WTC11 (cell line): ENCODE results near the gene C9orf72. TPM values are rescaled to one million over a fixed set of nuclear protein-coding genes. Genes with fewer than 3 reads are reported as not detected.

ENCODE experiments used
- ATAC-seq: fragments of 200-7000 bp; cut with Tn5 transposase; 2 replicates; pipeline ENCODE4 v1.10.0; 2021; ENCODE audit warnings: mild to moderate bottlenecking, moderate library complexity
- CTCF ChIA-PET: fragments of 300-600 bp; sonication (Branson Sonifier 250); formaldehyde crosslinking; loops from one replicate; lab custom pipeline; 2021; ENCODE audit warnings: antibody characterized with exemption; lab: Charles Lee
- POLR2A ChIA-PET: fragments of 350-600 bp; sonication (Branson Sonifier 250); formaldehyde crosslinking; loops from one replicate; lab custom pipeline; 2021; ENCODE audit warnings: antibody characterized with exemption; lab: Charles Lee
- DNase-seq: peaks from one replicate; pipeline ENCODE4 v3.0.0; 2021; ENCODE audit warnings: low spot score
- H3K27ac Mint-ChIP-seq: 2 replicates; pipeline ENCODE4 v1.8.0; 2021; ENCODE audit warnings: mixed read lengths
- H3K27me3 Mint-ChIP-seq: 2 replicates; pipeline ENCODE4 v1.8.0; 2021; ENCODE audit warnings: low read depth, mild to moderate bottlenecking, moderate library complexity, mixed read lengths
- H3K36me3 Mint-ChIP-seq: 2 replicates; pipeline ENCODE4 v1.8.0; 2021; ENCODE audit warnings: mixed read lengths
- H3K4me1 Mint-ChIP-seq: 2 replicates; pipeline ENCODE4 v1.8.0; 2022; ENCODE audit warnings: mixed read lengths
- H3K4me3 Mint-ChIP-seq: 2 replicates; pipeline ENCODE4 v1.8.0; 2021; ENCODE audit warnings: mild to moderate bottlenecking, moderate library complexity, mixed read lengths
- H3K9me3 Mint-ChIP-seq: 2 replicates; pipeline ENCODE4 v1.8.0; 2021; ENCODE audit warnings: mixed read lengths
- AR ChIP-seq: fragments of 250-450 bp; sonication (Bioruptor Pico); IDR thresholded peaks from 2 replicates; pipeline ENCODE4 v1.9.0; 2021; ENCODE audit warnings: mild to moderate bottlenecking
- CTCF ChIP-seq: fragments of 200-600 bp; IDR thresholded peaks from 2 replicates; pipeline ENCODE4 v1.8.0; 2022; ENCODE audit warnings: antibody characterized with exemption
- IRF2 ChIP-seq: sonication (generic); formaldehyde crosslinking; IDR thresholded peaks from 2 replicates; pipeline ENCODE4 v1.8.0; 2022; ENCODE audit warnings: low read depth, missing genetic modification reagents, borderline replicate concordance
- JAZF1 ChIP-seq: fragments of 250-450 bp; sonication (Bioruptor Pico); IDR thresholded peaks from 2 replicates; pipeline ENCODE4 v1.9.0; 2021; ENCODE audit warnings: moderate library complexity, mild to moderate bottlenecking, inconsistent platforms
- KAT7 ChIP-seq: sonication (generic); formaldehyde crosslinking; IDR thresholded peaks from 2 replicates; pipeline ENCODE4 v1.8.1; 2023; ENCODE audit warnings: missing genetic modification reagents, mild to moderate bottlenecking, borderline replicate concordance
- NFYB ChIP-seq: sonication (generic); formaldehyde crosslinking; conservative IDR thresholded peaks from 2 replicates; pipeline ENCODE4 v1.8.0; 2022; ENCODE audit warnings: low read depth, missing genetic modification reagents
- NR3C1 ChIP-seq: sonication (generic); formaldehyde crosslinking; conservative IDR thresholded peaks from 2 replicates; pipeline ENCODE4 v1.8.1; 2023; ENCODE audit warnings: low read depth, mild to moderate bottlenecking, missing genetic modification reagents
- OVOL2 ChIP-seq: fragments of 250-450 bp; sonication (Bioruptor Pico); IDR thresholded peaks from 2 replicates; pipeline ENCODE4 v1.9.0; 2021; ENCODE audit warnings: mild to moderate bottlenecking, borderline replicate concordance
- PRRX2 ChIP-seq: fragments of 250-450 bp; sonication (Bioruptor Pico); IDR thresholded peaks from 2 replicates; pipeline ENCODE4 v1.8.0; 2021; ENCODE audit warnings: mild to moderate bottlenecking
- RELA ChIP-seq: sonication (generic); formaldehyde crosslinking; IDR thresholded peaks from 2 replicates; pipeline ENCODE4 v1.8.1; 2022; ENCODE audit warnings: missing genetic modification reagents, mild to moderate bottlenecking, borderline replicate concordance
- SMAD3 ChIP-seq: sonication (generic); formaldehyde crosslinking; IDR thresholded peaks from 2 replicates; pipeline ENCODE4 v1.8.0; 2022; ENCODE audit warnings: missing genetic modification reagents, mild to moderate bottlenecking, borderline replicate concordance
- SMAD4 ChIP-seq: sonication (generic); formaldehyde crosslinking; IDR thresholded peaks from 2 replicates; pipeline ENCODE4 v1.8.0; 2022; ENCODE audit warnings: mild to moderate bottlenecking, missing genetic modification reagents
- SOX15 ChIP-seq: fragments of 250-450 bp; sonication (Bioruptor Pico); IDR thresholded peaks from 2 replicates; pipeline ENCODE4 v1.9.0; 2021; ENCODE audit warnings: mild to moderate bottlenecking
- TCF7 ChIP-seq: sonication (generic); formaldehyde crosslinking; IDR thresholded peaks from 2 replicates; pipeline ENCODE4 v1.8.0; 2022; ENCODE audit warnings: mild to moderate bottlenecking, low read depth, missing genetic modification reagents, moderate library complexity
- TP53 ChIP-seq: sonication (generic); formaldehyde crosslinking; IDR thresholded peaks from 2 replicates; pipeline ENCODE4 v1.8.1; 2023; ENCODE audit warnings: mild to moderate bottlenecking, missing genetic modification reagents
- ZNF138 ChIP-seq: sonication (generic); formaldehyde crosslinking; conservative IDR thresholded peaks from 2 replicates; pipeline ENCODE4 v1.8.1; 2022; ENCODE audit warnings: mild to moderate bottlenecking, moderate library complexity, missing genetic modification reagents
- ZNF232 ChIP-seq: sonication (generic); formaldehyde crosslinking; IDR thresholded peaks from 2 replicates; pipeline ENCODE4 v1.8.0; 2022; ENCODE audit warnings: mild to moderate bottlenecking, missing genetic modification reagents
- ZNF396 ChIP-seq: fragments of 250-450 bp; sonication (Bioruptor Pico); IDR thresholded peaks from 2 replicates; pipeline ENCODE4 v1.8.0; 2021; ENCODE audit warnings: mild to moderate bottlenecking, moderate library complexity, borderline replicate concordance
- ZNF416 ChIP-seq: fragments of 250-450 bp; sonication (Bioruptor Pico); IDR thresholded peaks from 2 replicates; pipeline ENCODE4 v1.9.0; 2021; ENCODE audit warnings: mild to moderate bottlenecking, inconsistent platforms
- ZSCAN18 ChIP-seq: fragments of 250-450 bp; sonication (Bioruptor Pico); IDR thresholded peaks from 2 replicates; pipeline ENCODE4 v2.1.2; 2022; ENCODE audit warnings: mild to moderate bottlenecking, moderate library complexity
- total RNA-seq: library from RNA; stranded (reverse); gene quantifications from 3 replicates; pipeline ENCODE4 v1.2.3, GENCODE V29; 2021
- TF ChIP-seq, protein P1 (sequence below): sonication (generic); formaldehyde crosslinking; IDR thresholded peaks from 2 replicates; pipeline ENCODE4 v1.8.1; 2023; ENCODE audit warnings: mild to moderate bottlenecking, missing genetic modification reagents
- TF ChIP-seq, protein P2 (sequence below): sonication (generic); formaldehyde crosslinking; IDR thresholded peaks from 2 replicates; pipeline ENCODE4 v1.8.1; 2023; ENCODE audit warnings: mild to moderate bottlenecking, missing genetic modification reagents, moderate library complexity
- TF ChIP-seq, protein P3 (sequence below): sonication (generic); formaldehyde crosslinking; IDR thresholded peaks from 2 replicates; pipeline ENCODE4 v1.8.1; 2023; ENCODE audit warnings: mild to moderate bottlenecking, missing genetic modification reagents, moderate library complexity
- TF ChIP-seq, protein P4 (sequence below): fragments of 250-450 bp; sonication (Bioruptor Pico); IDR thresholded peaks from 2 replicates; pipeline ENCODE4 v1.8.0; 2021; ENCODE audit warnings: mild to moderate bottlenecking

Gene C9orf72
- total RNA-seq, 1 experiment from 2014 or later = 21.5 TPM

GRCh38 chr9:27571011-27571410, 2.3 kb downstream of the C9orf72 start (continued):
- TF ChIP-seq, protein P1, sequence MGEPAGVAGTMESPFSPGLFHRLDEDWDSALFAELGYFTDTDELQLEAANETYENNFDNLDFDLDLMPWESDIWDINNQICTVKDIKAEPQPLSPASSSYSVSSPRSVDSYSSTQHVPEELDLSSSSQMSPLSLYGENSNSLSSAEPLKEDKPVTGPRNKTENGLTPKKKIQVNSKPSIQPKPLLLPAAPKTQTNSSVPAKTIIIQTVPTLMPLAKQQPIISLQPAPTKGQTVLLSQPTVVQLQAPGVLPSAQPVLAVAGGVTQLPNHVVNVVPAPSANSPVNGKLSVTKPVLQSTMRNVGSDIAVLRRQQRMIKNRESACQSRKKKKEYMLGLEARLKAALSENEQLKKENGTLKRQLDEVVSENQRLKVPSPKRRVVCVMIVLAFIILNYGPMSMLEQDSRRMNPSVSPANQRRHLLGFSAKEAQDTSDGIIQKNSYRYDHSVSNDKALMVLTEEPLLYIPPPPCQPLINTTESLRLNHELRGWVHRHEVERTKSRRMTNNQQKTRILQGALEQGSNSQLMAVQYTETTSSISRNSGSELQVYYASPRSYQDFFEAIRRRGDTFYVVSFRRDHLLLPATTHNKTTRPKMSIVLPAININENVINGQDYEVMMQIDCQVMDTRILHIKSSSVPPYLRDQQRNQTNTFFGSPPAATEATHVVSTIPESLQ = no peak
- TF ChIP-seq TP53 (CRISPR knock-in tag) (no peak), ZNF138 (CRISPR knock-in tag) (no peak), IRF2 (CRISPR knock-in tag) (no peak)
- TF ChIP-seq, all 79 proteins: peak for 0

DNA sequence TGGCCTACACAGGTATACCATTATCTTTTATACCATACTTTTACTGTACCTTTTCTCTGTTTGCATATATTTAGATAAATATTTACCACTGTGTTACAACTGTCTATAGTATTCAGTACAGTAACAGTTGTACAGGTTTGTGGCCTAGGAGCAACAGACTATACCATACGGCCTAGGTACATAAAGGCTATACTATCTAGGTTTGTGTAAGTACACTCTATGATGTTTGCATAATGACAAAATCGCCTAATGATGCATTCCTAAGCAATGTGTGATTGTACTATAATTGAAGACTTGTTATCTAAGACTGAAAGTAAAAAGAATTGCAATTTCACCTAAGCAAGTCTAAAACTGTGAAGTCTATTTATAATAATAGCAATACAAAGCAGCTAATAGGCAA, 3.9 kb downstream of the C9orf72 start:
- no peak for ATAC-seq
- Mint-ChIP-seq H3K27ac (no peak overlapping the region), H3K36me3 (peaks cover 17% of the 10 kb centered on the region), H3K4me3 (no peak overlapping the region), H3K4me1 (peaks cover 22% of the 10 kb centered on the region), H3K9me3 (no peaks in the 10 kb centered on the region), H3K27me3 (peaks cover 2% of the 10 kb centered on the region)
- TF ChIP-seq ZNF232 (CRISPR knock-in tag) (no peak), NR3C1 (CRISPR knock-in tag) (no peak), IRF2 (CRISPR knock-in tag) (no peak), NFYB (CRISPR knock-in tag) (no peak)
- TF ChIP-seq, protein P2, sequence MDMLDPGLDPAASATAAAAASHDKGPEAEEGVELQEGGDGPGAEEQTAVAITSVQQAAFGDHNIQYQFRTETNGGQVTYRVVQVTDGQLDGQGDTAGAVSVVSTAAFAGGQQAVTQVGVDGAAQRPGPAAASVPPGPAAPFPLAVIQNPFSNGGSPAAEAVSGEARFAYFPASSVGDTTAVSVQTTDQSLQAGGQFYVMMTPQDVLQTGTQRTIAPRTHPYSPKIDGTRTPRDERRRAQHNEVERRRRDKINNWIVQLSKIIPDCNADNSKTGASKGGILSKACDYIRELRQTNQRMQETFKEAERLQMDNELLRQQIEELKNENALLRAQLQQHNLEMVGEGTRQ (CRISPR knock-in tag) = no peak
- CTCF ChIA-PET = no interaction called here
- DNase-seq = no peak
- POLR2A ChIA-PET = no interaction called here

GRCh38 chr9:27566118-27566517, 7.2 kb downstream of the C9orf72 start:
- Mint-ChIP-seq H3K4me3 (no peak overlapping the region), H3K27ac (no peak overlapping the region), H3K36me3 (peaks cover 31% of the 10 kb centered on the region), H3K27me3 (no peaks in the 10 kb centered on the region), H3K4me1 (peaks cover 4% of the 10 kb centered on the region; the same call in 1 of the 2 replicates), H3K9me3 (no peaks in the 10 kb centered on the region)
- ChIA-PET CTCF (no interaction called here), POLR2A (no interaction called here)
- ATAC-seq = no peak
- DNase-seq = no peak
- no peak for TF ChIP-seq ZNF138 (CRISPR knock-in tag)
- TF ChIP-seq PRRX2 (CRISPR knock-in tag) = no peak
- no peak for TF ChIP-seq SMAD3 (CRISPR knock-in tag)
- TF ChIP-seq, protein P3, sequence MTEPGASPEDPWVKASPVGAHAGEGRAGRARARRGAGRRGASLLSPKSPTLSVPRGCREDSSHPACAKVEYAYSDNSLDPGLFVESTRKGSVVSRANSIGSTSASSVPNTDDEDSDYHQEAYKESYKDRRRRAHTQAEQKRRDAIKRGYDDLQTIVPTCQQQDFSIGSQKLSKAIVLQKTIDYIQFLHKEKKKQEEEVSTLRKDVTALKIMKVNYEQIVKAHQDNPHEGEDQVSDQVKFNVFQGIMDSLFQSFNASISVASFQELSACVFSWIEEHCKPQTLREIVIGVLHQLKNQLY = no peak
- no peak for TF ChIP-seq SMAD4 (CRISPR knock-in tag)
- no peak for TF ChIP-seq ZNF416 (CRISPR knock-in tag)
- no peak for TF ChIP-seq ZNF396
- no peak for TF ChIP-seq AR (CRISPR knock-in tag)
- TF ChIP-seq SOX15 (CRISPR knock-in tag) = no peak
- TF ChIP-seq KAT7 (CRISPR knock-in tag) = no peak
- TF ChIP-seq ZSCAN18 (CRISPR knock-in tag) = no peak
- TF ChIP-seq OVOL2 (CRISPR knock-in tag) = no peak
- TF ChIP-seq, protein P4, sequence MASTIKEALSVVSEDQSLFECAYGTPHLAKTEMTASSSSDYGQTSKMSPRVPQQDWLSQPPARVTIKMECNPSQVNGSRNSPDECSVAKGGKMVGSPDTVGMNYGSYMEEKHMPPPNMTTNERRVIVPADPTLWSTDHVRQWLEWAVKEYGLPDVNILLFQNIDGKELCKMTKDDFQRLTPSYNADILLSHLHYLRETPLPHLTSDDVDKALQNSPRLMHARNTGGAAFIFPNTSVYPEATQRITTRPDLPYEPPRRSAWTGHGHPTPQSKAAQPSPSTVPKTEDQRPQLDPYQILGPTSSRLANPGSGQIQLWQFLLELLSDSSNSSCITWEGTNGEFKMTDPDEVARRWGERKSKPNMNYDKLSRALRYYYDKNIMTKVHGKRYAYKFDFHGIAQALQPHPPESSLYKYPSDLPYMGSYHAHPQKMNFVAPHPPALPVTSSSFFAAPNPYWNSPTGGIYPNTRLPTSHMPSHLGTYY (CRISPR knock-in tag) = no peak
- TF ChIP-seq JAZF1 (CRISPR knock-in tag) = no peak
- TF ChIP-seq RELA (CRISPR knock-in tag) = no peak
- TF ChIP-seq TCF7 = no peak
- TF ChIP-seq CTCF = no peak
